HG03354 (cell line): ENCODE measurements around the gene ZCCHC13.
"Not testable (repeated sequence)": the region's sequence is repeated elsewhere in the genome, so short reads cannot be mapped to it uniquely, and the experiment has no call there.

Source experiments
- ATAC-seq: cut with Tn5 transposase; IDR thresholded peaks from one replicate; pipeline ENCODE4 v1.9.1; 2021; ENCODE audit warnings: mild to moderate bottlenecking; ENCODE audit not compliant: unreplicated experiment, poor library complexity, severe bottlenecking

Gene ZCCHC13

DNA sequence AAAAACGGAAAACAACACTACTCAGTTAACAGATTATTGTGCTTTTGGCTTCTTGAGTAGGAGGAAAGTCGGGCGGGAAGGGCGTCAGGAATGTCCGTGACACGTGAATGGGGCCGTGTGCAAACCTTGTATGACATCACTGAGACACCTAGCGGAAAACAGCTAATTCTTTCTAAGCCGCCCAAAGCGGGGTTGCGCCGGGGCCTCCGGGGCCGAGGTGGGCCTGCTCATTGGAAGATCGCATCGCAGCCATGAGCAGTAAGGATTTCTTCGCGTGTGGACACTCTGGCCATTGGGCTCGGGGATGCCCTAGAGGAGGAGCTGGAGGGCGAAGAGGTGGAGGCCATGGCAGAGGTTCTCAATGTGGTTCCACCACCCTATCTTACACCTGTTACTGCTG is at the start of gene ZCCHC13:
TSS of gene ZCCHC13 (plus strand) at position 165 of the 400 bp plus-strand sequence. CDS start at position 252, 87 bp downstream.
- no peak for ATAC-seq

DNA sequence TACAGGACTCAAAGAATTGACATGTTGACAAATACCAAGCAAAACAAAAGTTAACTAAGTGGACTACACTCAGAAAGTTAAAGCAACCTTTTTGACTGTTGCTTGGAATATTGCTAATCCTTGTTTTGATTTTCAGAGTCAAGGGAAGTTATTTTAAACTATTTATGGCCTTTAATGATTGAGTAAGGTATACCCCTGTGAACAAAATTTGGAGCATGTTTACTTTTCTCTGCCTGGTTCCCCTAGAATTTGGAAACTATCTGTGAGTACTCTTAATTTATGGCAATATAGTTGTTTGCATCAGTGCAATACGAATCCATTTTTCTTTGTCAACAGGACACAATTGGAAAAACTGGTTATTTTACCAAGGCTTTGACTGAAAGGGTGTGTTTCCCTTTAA is 45.9 kb upstream of the ZCCHC13 start:
- not testable (repeated sequence) for ATAC-seq

DNA sequence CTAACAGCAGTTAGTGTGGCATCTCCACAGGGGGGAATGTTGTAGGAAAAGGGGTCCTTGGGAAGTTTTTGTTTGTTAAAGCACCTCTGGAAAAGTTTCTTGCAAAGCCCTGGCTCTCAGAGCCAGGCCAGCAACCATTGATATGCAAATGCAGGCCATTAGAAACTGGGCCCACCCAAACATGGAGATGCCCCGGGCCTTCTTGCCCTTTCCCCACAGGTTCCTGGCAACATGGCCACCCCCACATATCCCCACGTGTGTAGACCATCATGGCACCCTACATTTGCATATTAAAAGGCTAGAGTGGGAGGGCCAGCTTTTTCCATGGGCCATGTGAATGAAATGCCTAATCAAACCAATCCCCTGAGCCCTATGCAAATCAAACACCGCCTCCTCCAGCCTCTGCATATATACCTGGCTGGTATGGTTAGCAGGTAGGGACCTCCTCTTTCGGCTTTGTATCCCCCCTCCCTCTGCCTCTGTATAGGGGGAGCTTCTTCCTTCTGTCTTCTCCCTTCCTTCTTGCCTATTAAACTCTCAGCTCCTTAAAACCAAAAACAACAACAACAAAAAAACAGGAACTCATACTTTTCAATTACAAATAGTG is 44.0 kb upstream of the ZCCHC13 start:
- ATAC-seq, result no peak

DNA sequence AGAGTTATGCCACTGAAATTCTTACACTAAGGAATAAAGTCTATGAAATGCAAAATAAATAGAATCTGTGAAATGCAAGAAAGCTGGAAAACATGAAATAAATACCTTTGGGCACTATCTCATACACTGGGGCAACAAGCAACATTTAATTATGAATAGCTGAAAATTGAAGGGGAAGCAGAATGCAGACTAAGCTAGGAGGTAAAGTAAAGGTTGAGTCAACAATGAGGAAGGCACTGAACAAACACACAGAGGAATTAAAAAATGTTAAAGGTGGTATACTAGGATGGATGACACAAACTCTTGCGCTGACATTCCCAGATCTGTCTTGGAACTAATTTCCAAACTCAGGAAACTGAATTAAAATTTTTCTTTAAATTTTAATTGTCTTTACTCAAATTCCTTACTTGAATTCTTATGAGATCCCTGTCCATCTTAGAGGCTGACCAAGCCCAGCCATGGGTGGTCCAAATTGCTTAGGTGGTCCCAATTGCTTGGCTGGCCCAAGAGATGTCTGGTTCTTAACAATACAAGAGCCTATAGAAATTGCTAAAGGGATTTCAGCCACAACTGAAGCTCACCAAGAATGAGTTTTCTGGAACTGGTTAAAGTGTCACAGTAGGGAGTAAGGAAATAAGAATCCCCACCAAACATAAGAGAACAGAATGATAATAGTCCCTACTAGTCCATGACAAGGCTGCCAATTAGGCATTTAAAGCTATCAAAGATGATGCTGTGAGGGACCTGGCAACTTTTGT is 41.3 kb upstream of the ZCCHC13 start:
- ATAC-seq, result no peak

DNA sequence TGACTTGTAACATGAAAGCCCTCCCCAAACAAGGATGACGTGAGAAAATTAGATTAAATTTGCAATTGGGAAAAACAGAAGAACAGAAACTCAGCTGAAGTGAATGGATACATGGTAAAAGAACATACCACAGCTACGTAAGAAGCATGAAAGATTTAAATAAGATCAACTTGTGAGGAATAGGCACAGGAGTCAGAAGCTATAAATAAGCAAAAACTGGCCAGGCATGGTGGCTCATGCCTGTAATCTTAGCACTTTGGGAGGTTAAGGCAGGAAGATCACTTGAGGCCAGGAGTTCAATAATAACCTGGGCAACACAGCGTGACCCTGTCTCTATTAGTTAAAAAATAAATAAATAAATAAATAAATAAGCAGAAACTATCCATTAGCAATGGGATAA is 33.6 kb upstream of the ZCCHC13 start:
- ATAC-seq, result no peak

DNA sequence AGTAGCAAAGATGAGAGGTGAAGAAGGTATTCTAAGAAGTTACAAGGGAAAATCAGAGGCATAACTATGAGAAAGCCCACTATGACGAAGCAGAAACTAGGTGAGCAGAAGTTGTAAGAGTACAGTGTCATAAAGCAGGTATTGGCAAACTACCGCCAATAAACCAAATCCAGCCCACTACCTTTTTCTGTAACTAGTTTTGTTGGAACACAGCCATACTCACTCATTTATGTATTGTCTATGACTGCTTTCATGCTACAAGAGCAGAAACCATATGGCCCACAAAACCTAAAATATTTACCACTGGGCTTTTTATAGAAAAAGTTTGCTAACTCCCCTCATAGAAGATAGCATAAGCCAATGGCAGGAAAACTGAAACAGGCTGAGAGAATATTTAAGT is 31.8 kb upstream of the ZCCHC13 start:
- no peak for ATAC-seq

DNA sequence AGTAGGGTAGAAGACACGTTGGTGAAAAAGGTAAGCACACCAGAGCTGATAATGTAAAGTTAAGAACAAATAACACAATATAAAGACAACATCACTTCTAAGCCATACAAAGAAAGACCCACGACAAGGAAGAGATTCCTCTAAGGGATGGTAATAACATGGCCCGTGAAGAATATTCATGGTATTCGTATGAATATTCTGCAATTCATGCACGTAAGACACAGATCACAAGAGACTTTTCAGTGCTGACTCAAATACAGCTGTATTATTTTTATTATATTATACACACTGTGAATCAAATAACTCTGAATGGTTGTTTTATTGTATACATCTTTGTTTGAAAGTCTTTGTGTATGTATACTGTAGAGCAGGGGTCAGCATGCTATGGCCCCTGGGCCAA is 29.5 kb upstream of the ZCCHC13 start:
- ATAC-seq, result no peak

DNA sequence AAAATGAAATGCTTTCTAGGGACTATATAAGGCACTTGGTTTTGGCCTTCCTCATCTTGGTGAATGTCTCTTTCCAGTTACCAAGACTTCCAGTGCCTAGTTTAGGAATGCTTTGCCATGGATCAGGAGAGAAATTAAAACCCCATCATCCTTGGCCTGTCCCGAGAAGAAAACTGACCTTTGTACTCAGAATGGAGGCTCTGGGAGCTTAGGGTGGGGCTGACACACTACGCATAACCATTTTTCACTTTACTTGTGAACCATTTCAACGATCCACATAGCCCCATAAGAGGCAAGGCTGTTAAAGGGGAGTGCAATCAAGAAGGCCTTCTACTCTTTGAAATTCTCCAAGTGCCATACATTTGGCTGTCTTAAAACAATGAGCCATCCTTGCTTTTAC is 26.7 kb upstream of the ZCCHC13 start:
- no peak for ATAC-seq

DNA sequence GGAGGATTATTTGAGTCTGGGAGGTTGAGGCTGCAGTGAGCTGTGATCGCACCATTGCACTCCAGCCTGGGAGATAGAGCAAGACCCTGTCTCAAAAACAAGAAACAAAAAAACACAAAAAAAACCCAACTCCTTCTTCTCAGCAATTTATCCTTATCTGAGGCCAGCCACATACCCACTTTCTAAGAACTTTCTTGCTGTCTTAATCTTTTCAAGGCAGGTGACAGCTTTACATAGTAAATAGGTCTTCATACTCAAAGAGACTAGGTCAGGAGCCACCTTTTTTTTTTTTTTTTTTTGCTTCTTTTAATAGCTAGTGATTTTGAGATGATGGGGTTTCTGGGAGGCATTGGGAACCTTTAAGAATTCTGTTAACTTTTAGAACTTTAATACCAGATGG is 26.1 kb upstream of the ZCCHC13 start:
- ATAC-seq, result no peak

DNA sequence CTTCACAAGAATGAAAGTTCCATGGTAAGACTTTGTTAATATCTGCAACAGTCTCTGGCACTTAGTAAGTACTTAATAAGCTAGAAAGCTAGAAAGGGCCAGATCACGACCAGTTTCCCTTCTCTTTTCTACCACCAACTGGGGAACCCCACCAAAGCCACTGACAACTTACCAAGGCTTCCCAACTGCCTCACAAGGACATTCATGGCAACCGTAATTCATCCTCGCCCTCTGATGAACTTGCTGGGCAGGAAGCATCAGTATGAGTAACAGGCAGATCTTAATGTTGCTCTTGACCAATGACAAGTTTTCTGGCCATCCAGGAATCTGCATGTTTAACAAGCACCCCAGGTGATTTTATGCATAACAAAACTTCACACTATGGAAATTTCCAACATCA is 23.2 kb upstream of the ZCCHC13 start:
- no peak for ATAC-seq

DNA sequence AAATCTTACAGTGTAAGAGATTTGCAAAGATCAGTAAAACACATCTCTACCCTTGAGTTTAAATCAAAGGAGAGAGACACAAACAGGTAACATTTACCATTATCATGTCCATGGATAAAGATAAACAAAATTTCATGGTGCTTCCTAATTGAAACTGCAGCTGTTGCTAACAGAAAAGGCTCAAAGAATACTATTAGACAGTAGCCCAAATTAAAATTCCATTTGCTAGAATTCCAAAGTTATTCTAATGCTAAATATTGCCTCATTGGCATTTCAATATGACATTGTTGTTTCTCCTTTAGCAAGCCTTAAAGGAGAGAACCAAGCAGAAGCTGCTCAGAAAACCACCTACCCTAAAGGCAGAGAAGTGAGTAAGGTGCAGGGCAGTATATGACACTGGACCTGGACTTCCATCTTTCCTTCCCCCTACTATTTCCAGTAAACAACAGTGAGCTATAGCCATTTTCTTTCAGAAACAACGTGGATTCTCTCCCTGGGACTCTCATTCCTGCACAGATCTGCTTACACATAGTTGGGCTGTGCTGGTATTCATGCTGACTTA is 19.5 kb upstream of the ZCCHC13 start:
- ATAC-seq, result no peak

DNA sequence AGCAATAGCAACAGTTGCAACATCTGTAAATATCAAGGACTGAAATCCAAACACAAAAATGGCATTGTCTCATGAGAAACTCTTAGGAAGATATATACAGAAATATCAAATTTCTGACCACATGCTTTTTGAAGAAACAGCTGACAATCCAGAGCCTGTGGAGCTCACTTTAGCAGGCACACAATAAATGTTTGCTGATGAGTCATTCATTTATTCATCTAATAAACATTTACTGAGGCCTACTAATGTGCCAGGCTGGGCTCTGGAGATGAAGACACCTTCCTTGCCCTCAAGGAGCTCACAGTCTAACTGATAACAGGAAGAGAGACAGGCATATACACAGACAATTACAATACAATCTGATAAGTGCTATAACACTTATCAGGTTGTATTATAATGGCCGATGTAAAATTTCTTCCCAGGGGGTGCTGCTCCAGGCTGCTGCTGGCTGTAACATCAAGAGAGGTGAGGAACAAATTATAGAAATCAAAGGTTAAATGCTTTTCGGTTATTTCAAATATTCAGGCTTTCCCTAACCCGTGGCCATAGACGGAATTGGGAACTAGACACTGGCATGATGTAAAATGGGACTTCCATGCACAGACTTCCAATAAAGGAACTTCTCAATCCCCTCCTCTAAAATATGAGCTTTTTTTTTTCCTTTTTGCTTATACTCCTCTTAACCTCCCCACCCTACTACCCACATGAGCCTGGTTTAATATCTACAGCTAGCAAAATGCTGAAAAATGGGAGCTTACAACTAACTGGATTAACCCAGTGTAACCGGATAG is 16.8 kb upstream of the ZCCHC13 start:
- no peak for ATAC-seq

DNA sequence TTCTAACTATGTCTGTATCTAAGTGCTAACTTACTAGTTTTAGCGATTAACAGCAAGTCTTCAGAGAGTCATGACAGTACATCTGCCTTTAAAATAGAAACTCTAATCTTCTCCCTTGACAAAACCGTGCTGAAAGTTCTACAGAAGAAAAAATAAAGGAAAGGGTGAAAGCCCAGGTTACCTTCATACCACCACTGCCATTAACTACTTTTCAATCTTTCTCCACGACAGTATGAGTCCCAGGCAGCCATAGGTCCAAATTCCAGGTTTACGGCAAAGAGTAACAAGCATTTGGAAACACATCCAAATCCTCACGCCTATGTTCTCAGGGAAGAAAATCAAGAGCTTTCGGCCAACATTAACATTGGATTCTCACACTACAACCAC is 12.4 kb upstream of the ZCCHC13 start:
- no peak for ATAC-seq

DNA sequence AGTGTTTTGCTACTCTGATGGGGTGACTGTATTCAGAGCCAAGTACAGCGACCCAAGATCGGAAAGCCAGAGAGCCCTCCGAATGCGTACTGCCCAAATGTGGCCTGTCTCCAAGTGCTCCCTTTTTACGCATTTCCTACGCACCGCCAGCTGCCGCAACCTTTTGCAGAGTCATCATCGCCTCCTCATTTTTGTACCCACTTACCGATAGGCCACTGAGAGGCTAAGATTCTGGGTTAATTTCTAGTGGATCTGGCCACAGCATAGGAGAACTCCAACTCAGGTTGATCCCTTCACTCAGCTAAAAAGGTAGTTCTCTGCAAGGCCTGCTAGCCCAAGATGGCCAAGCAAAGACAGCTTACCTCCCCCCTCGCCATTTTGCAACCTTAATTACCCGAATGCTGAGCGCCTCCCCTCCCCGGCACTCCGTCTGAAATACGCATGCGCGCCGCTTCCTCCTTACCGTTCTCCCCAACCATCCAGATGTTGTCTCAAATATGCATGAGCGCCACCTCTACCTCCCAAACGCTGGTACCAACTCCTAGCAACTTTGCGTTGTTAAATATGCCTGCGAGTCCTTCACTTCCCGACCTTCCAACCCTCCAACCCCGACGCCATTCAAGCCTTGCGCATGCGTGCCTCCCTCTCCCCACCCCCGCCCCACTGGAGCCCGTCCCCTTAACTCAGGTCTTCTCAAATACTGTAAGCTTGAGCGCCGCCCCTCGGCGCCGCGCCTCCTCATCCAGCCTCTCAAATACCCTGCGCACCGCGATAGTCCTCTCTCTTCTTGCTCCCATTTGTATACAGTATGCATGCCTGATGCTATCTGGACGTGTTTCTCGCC is 11.8 kb upstream of the ZCCHC13 start:
- peak; percentile 87 for ATAC-seq

DNA sequence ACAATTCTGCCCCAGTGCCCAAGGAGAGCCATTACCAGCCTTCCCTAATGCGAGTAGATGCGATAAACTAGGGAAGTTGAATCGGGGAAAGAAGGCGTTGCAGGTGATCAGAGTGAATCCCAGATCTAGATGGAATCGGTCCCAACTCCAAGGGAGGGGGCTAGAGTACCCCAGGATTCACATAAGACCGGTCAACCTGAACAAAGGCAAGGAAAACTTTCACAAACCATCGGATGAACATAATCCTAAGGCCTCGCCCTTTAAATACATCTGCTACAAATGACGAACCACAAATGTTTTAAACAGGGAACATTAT is 11.2 kb upstream of the ZCCHC13 start:
- no peak for ATAC-seq

DNA sequence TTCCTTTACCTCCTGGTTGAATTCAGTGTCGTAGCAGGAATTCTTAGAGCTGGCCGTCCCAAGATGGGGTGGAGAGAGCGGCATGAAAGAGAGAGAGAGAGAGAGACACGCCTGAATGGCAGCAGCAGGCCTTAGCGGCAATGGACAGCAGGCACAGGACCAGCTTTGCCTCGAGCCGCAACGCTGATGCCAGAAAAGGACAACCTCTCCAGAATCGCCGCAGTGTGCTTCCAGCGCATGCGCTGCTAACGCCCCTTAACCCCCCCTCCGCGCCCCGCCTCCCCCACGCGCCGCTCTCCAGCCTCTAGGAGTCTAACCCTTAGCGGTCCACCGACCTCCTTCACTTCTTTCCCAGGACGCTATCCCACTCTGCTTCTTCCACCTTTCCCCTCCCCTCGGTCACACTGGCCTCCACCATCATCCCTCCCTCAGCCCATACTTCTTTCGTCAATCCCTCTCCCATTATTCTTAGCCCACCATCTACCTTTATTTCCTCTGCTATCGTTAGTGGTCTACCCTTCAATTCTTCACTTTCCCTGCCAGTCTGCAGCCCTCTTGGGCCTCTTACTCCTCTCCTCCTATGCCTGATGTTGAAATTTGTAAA is 10.5 kb upstream of the ZCCHC13 start:
- ATAC-seq, result peak; percentile 40

DNA sequence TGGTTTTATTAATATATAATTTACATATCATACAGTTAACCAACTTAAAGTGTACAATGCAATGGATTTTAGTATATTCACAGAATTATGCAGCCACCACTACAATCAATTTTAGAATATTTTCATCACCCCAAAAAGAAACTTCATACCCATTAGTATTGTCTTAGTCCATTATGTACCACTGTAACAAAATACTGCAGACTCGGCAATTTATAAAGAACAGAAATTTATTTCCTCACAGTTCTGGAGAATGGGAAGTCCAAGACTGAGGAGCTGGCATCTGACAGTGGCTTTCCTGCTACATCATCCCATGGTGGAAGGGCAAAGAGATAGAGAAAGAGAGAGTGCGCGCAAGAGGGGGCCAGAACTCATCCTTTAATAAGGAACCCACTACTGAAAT is 8.9 kb upstream of the ZCCHC13 start:
- no peak for ATAC-seq

DNA sequence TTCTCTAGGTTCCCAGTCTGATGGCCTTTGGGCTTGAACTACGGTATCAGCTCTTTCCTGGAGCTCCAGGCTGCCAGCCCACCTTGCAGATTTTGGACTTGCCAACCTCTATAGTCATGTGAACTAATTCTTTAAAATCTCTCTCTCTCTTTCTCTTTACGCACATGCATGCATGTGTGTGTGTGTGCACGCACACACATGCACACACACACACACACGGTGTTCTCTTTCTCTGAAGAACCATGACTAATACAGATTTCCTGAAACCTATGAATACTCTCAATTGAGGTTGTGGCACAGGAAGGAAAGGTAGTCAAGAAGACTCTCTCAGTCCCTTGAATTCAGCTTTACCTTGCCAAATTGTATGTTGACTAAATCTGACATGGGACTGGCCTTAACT is 6.2 kb upstream of the ZCCHC13 start:
- ATAC-seq, result no peak

DNA sequence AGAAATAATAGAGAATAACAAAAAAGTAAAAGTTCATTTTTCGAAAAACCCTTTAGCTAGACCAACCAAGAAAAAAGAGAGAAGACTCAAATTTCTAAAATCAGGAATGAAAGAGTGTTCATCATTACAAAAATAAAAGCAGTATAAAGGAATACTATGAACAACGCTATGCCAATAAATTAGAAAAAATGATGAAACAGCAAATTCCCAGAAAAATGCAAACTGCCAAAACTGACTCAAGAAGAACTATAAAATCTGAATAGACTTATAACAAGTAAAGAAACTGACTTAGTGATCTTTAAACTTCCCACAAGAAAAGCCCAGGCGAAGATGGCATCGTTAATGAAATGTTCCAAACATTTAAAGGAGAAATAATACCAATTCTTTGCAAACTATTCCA is 3.1 kb upstream of the ZCCHC13 start:
- no peak for ATAC-seq

DNA sequence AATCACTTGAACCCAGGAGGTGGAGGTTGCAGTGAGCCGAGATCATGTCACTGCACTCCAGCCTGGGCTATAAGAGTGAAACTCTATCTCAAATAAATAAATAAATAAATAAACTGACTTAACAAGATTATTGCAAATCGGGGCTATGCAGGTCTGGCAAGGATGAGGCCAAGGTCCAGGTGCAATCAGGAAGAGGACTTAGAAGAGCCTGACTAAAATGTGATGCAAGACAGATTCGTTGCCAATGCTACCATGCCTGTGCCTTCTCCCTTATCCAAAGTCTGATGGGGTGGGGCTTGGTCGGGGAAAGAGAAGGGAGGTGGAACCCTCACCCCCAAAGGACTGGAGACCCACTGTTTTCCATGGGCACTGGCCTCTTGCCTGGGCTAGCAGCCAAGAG is 14.7 kb downstream of the ZCCHC13 start:
- ATAC-seq, result no peak
